Aorta (tissue), 5 donors: Measurements from ENCODE around the gene UCKL1. TPM values are rescaled to one million over a fixed set of nuclear protein-coding genes. Genes with fewer than 3 reads are reported as not detected.

Experiments
- ATAC-seq: fragments of 200-7000 bp; cut with Tn5 transposase; one replicate; pipeline ENCODE4 v1.9.1; 2022; ENCODE audit warnings: moderate library complexity; ENCODE audit not compliant: low FRiP score
- DNase-seq, 2 donors: peaks; one replicate each; pipeline ENCODE4 v3.0.0-alpha.2; 2020
- H3K27ac ChIP-seq, 2 donors: one replicate each; pipeline ENCODE4 v1.5.1; 2013; ENCODE audit warnings: low read length in 2 of 2, mild to moderate bottlenecking in 2 of 2, moderate library complexity in 2 of 2, control low read depth in 1 of 2, inconsistent platforms in 1 of 2, low read depth in 1 of 2
- H3K27me3 ChIP-seq, 2 donors: one replicate each; pipeline ENCODE4 v1.6.1; 2013; ENCODE audit warnings: control low read depth in 1 of 2, low read length in 1 of 2, mild to moderate bottlenecking in 1 of 2, moderate library complexity in 1 of 2; ENCODE audit not compliant: insufficient read depth in 2 of 2, control insufficient read depth in 1 of 2
- H3K36me3 ChIP-seq, 2 donors: one replicate each; pipeline ENCODE4 v1.6.1; 2013; ENCODE audit warnings: control low read depth in 1 of 2, low read length in 1 of 2, mild to moderate bottlenecking in 1 of 2; ENCODE audit not compliant: insufficient read depth in 2 of 2, control insufficient read depth in 1 of 2
- H3K4me1 ChIP-seq, 2 donors: one replicate each; pipeline ENCODE4 v1.6.1; 2013; ENCODE audit warnings: low read length in 2 of 2, control low read depth in 1 of 2, mild to moderate bottlenecking in 1 of 2, moderate library complexity in 1 of 2; ENCODE audit not compliant: insufficient read depth in 2 of 2, control insufficient read depth in 1 of 2
- H3K4me3 ChIP-seq, 2 donors: one replicate each; pipeline ENCODE4 v1.5.1; 2013; ENCODE audit warnings: low read length in 2 of 2, control low read depth in 1 of 2, mild to moderate bottlenecking in 1 of 2
- H3K9me3 ChIP-seq: one replicate; pipeline ENCODE4 v1.6.1; 2013; ENCODE audit warnings: mild to moderate bottlenecking, low read length; ENCODE audit not compliant: control insufficient read depth
- WGBS, 2 donors: extraction: QIAGEN DNeasy Blood & Tissue Kit; methylation state at CpG; one replicate each; pipeline ENCODE4 v1.1.7; 2013; 5-methylcytosine and 5-hydroxymethylcytosine counted together
- intact Hi-C, 2 donors: fragments of 100-400 bp; cut with DNase I; formaldehyde crosslinking; loops; one replicate each; pipeline versions ENCODE4 v1.14.2 to v1.15.0; 2022
- polyA plus RNA-seq, 2 donors: library from polyadenylated mRNA; stranded (reverse); fragments of 200-250 nt; gene quantifications; one replicate each; pipeline ENCODE4 v1.2.3, GENCODE V29; 2013
- total RNA-seq, 2 donors: library from RNA; stranded (reverse); fragmentation: NEBNext Ultra II Directional; extraction: Animal tissue kit (Norgen Biotek cat#: 25700); gene quantifications; one replicate each; pipeline ENCODE4 v1.2.1, GENCODE V29; 2021
- donor health status: healthy with polysubstance abuse.
- donor health status: Bipolar disorder and iron deficiency.
- donor health status: DM: no; HTN: no; CAD: no.
- donor health status: DM: no; HTN: no; CAD: no.
- donor health status: DM: yes; HTN: yes; CAD: no.

Gene UCKL1
- total and polyA plus RNA-seq, 4 donors = 24.3 to 85.0 (median 33.4) TPM

DNA sequence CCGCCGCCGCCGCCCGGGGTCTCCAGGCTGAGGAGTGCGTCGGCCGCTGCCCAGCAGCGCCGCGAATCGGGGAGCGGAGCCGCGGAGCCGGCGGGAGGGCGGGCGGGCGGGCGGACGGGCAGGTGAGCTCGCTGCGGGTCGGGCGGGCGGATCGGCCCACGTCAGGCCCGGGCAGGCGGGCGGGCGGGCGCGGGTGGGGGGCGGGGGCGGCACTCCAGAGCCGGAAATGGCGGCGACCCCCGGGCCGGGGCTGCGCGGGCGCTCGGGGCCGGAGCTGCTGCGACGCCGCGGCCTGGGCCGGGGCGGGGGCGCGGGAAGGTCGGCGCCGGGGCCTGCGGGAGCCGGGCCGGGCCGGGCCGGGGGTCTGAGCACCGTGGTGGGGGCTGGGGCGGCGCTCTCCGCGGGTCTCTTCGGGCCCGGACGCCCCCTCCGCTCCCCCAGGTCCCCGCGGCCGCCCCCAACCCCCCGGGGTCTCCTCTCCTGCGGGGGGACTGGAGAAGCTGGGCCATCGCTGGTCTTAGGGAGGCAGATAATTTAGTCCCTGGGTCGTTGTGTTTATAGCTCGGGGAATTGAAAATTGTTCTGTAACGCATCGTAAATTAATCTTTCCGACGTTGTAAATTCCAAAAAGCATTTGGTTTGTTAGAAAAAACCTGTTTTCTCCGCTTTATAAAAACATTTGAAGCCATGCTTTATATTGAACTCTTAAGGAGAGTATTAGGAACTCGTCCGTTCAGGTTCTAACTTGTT lies 60.8 kb downstream of the UCKL1 start:
- Histone ChIP-seq H3K27ac (no peak overlapping the region), H3K4me3 (peak overlapping the region; percentile 91 to 93), H3K4me1 (peaks cover 0 to 4% of the 10 kb centered on the region in 2 donors), H3K9me3 (no peaks in the 10 kb centered on the region), H3K36me3 (peaks cover 0 to 5% of the 10 kb centered on the region in 2 donors), H3K27me3 (no peaks in the 10 kb centered on the region)
- ATAC-seq = no peak
- 1% methylated on average over 23 to 87 of the region's 87 CpGs for WGBS, 2 donors
- DNase-seq = no peak
- intact Hi-C loops = loop anchor here in 1 of 2 donors (10.0 kb wide), 1 partner anchor 271 kb away; the partner anchor contains the start of gene GMEB2

DNA sequence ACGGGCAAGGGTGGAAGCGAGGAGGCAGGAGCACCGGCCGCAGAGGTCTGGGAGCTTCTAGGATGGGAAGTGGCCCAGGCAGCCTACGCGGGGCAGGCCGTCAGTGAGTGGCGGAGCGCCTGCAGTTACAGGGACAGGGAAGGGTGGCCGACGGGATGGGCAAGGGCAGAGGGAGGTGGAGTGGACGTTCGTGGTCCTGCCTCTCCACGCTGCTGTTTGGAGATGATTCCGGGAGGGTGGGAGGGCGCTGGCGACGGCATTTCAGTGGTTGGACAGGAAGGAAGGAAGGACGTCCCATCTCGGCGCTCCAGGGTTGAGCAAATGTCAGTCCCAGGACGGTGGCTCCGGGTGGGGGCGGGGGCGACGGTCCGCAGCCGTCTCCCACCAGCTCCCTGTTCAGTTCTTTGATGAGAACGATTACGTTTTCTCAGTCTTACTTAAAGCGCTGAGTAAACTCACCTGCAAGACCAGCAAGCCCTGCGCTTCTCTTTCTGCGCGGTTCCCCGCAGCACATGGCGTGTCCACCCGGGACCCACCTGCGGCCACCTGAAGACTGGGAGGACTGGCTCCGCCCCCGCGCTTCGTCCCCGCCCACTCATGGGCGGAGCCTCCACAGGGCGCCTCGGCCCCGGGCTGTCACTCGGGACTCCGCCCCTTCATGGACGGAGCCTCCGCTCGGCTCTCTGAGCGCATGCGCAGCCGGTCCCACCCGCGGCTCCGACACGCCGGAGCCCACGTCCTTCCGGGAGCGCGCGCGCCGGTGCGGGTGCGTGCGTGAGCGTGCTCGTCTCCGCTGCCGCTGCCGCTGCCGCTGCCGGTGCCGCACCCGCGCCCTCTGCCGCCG lies 61.6 kb downstream of the UCKL1 start, which contains the start of gene DNAJC5:
DNAJC5 (plus strand) TSS at position 769 of the 844 bp plus-strand sequence. CDS start 33,220 bp downstream, outside the sequence.
- Histone ChIP-seq H3K27me3 (no peaks in the 10 kb centered on the region), H3K27ac (no peak within 1 kb of the TSS), H3K9me3 (no peaks in the 10 kb centered on the region), H3K4me3 (peak within 1 kb of the TSS; percentile 91 to 93), H3K36me3 (peaks cover 0 to 5% of the 10 kb centered on the region in 2 donors), H3K4me1 (peaks cover 0 to 4% of the 10 kb centered on the region in 2 donors)
- ATAC-seq (peak; percentile 97), DNase-seq (peak; percentile 97 to 98)
- intact Hi-C loops = loop anchor here in 1 of 2 donors (10.0 kb wide), 1 partner anchor 270 kb away; the partner anchor contains the start of gene GMEB2
- WGBS, 2 donors = 1% methylated on average over 49 to 82 of the region's 82 CpGs

DNA sequence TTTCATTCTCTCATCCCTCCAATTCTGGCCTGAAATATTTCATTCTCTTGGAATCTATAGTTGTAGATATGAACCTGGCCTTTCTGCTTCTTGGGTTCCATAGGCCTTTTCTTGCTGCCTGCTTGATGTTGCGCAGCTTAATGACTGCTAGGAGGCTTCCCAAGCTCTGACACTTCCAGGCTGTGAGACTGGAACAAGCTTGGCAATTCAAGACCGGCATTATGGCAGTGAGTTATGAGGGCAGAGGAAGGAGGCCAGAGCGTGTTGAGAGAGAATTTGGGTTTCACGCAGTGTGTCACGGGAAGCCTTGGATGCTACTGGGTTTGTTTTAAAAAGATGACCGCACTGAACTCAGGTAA lies 62.2 kb downstream of the UCKL1 start:
- Histone ChIP-seq H3K4me1 (peaks cover 0 to 4% of the 10 kb centered on the region in 2 donors), H3K9me3 (no peaks in the 10 kb centered on the region), H3K4me3 (no peak overlapping the region), H3K27ac (no peak overlapping the region), H3K36me3 (peaks cover 0 to 7% of the 10 kb centered on the region in 2 donors), H3K27me3 (no peaks in the 10 kb centered on the region)
- intact Hi-C loops = loop anchor here in 1 of 2 donors (10.0 kb wide), 1 partner anchor 269 kb away; the partner anchor contains the start of gene GMEB2
- no peak for DNase-seq
- WGBS, 2 donors = 7 to 12% methylated on average over 6 of the region's 6 CpGs
- no peak for ATAC-seq

DNA sequence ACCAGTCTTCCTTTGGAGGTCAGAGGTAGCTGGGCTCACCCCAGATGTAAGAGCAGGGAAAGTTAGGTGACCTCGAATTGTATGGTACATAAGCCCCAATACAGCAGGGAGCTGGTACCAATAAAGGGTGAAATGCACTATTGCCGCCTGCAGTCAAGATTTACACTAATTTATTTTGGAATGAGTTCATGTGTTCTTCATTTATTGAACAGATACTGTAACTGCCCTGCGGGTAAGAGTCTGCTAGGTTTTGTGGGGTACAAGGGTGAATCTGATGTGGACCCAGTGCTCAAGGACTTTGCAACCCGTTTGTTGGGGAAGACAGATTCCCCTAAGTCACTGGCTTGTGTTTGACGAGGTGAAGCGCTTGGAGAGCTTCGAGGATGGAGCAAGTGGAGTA lies 63.8 kb downstream of the UCKL1 start:
- ATAC-seq (no peak), DNase-seq (no peak)
- H3K4me3 ChIP-seq = no peak overlapping the region
- intact Hi-C loops = loop anchor here in 1 of 2 donors (10.0 kb wide), 1 partner anchor 268 kb away; the partner anchor contains the start of gene GMEB2
- WGBS, 2 donors = 86 to 87% methylated on average over 7 of the region's 7 CpGs
- H3K9me3 ChIP-seq = no peaks in the 10 kb centered on the region
- H3K4me1 ChIP-seq = peaks cover 0 to 4% of the 10 kb centered on the region in 2 donors
- no peak overlapping the region for H3K27ac ChIP-seq
- H3K27me3 ChIP-seq = no peaks in the 10 kb centered on the region
- H3K36me3 ChIP-seq = peaks cover 0 to 7% of the 10 kb centered on the region in 2 donors

DNA sequence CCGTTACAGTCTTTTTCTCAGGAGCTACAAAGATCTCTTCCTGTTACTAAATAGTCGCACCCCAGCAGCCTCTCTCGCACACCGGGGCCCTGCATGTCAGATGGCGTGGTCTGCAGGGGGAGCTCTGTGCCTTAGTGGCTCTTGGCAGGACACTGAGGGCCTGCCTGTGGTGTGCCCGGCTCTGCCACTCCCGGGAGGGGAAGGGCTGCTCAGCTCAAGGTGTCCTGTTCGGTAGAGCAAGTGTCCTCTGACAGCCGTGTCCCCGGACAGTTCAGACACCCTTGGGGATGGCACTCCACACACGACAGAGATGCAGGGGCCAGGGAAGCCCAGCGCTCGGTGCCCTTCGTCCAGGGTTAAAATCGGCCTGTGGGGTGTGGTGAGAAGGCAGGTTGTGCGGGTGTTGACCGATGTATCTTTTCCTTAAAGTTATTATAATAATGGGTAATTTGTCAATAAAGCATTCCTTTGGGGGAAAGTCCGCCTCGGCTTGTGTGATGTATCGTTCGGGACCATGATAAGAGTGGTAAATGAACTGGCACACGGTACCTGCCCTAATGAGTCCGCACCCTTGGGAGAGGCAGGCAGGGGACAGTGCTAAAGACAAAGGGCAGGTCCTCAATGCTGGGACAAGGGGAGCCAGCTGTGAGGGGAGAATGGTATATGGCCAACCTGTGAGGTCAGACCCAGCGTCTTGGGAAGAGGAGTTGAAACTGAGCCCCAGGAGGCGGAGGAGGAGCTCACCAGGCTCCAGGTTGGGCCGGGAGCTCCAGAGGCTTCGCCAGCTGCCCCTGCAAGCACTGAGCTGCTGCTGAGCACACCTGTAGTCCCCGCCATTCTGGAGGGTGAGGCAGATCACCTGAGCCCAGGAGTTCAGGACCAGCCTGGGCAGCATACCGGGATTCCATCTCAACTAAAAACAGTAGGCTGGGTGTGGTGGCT lies 64.9 kb downstream of the UCKL1 start:
- Histone ChIP-seq H3K4me1 (peaks cover 0 to 2% of the 10 kb centered on the region in 2 donors), H3K4me3 (no peak overlapping the region), H3K27ac (no peak overlapping the region), H3K9me3 (no peaks in the 10 kb centered on the region), H3K27me3 (no peaks in the 10 kb centered on the region), H3K36me3 (peaks cover 0 to 7% of the 10 kb centered on the region in 2 donors)
- ATAC-seq = no peak
- WGBS, 2 donors = 88 to 89% methylated on average over 29 of the region's 29 CpGs
- no peak for DNase-seq
- intact Hi-C loops = loop anchor here in 1 of 2 donors (10.0 kb wide), 1 partner anchor 267 kb away; the partner anchor contains the start of gene GMEB2

DNA sequence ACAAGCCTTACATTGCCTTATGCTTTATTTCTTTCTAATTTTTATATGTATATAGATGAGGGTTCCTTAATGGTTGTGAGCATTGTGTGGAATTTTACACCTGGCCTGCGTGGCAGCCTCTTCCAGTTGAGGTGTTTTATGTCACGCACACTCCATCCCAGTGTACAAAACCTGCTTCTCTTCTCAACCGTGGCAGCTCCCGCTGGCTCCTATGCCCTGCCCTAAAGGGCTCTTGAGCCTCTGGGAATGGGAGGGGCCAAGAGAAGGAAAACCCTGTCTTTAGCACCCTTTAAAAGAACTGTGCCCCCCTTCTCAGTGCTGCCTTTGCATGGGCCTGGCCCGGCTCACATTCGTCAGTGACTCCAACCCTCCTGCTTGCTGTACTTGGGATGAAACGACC lies 65.6 kb downstream of the UCKL1 start:
- peaks cover 0 to 7% of the 10 kb centered on the region in 2 donors for H3K36me3 ChIP-seq
- 86 to 89% methylated on average over 7 of the region's 7 CpGs for WGBS, 2 donors
- H3K27me3 ChIP-seq = no peaks in the 10 kb centered on the region
- ATAC-seq = no peak
- no peak for DNase-seq
- H3K9me3 ChIP-seq = no peaks in the 10 kb centered on the region
- no peak overlapping the region for H3K4me3 ChIP-seq
- no peaks in the 10 kb centered on the region for H3K4me1 ChIP-seq
- H3K27ac ChIP-seq = no peak overlapping the region
- intact Hi-C loops = loop anchor here in 1 of 2 donors (10.0 kb wide), 1 partner anchor 266 kb away; the partner anchor contains the start of gene GMEB2

DNA sequence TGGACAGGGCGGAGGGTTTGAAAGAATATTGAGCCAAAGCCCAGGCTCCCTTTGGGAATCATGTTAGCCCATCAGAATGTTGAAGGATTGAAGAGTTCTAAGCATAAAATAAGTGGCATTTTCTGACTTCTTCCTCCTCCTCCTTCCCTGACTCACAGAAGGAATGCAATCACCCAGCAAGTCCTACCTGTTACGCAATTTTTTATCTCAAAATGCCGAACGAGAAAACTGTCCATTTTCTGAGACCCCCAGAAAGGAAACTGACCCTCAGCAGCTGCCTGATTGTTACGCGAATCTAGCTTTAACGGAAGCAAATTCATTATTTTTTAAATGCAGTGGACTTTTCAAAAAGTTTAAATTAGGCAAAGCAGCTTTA lies 66.0 kb downstream of the UCKL1 start:
- H3K36me3 ChIP-seq = peaks cover 0 to 7% of the 10 kb centered on the region in 2 donors
- H3K27me3 ChIP-seq = no peaks in the 10 kb centered on the region
- intact Hi-C loops = loop anchor here in 1 of 2 donors (10.0 kb wide), 1 partner anchor 265 kb away; the partner anchor contains the start of gene GMEB2
- WGBS, 2 donors = 89 to 92% methylated on average over 7 of the region's 7 CpGs
- no peak overlapping the region for H3K27ac ChIP-seq
- no peaks in the 10 kb centered on the region for H3K4me1 ChIP-seq
- no peak for DNase-seq
- no peak overlapping the region for H3K4me3 ChIP-seq
- no peak for ATAC-seq
- H3K9me3 ChIP-seq = no peaks in the 10 kb centered on the region
